HG03066 (cell line): ENCODE results near the gene CWC22.
A peak's percentile ranks its signal among the peaks of the same experiment; 100 is the strongest.
"Not testable (repeated sequence)": the region's sequence is repeated elsewhere in the genome, so short reads cannot be mapped to it uniquely, and the experiment has no call there.

ENCODE experiments used
- ATAC-seq: cut with Tn5 transposase; IDR thresholded peaks from one replicate; pipeline ENCODE4 v1.9.1; 2021; ENCODE audit warnings: low read depth; ENCODE audit not compliant: unreplicated experiment

CWC22 gene

DNA sequence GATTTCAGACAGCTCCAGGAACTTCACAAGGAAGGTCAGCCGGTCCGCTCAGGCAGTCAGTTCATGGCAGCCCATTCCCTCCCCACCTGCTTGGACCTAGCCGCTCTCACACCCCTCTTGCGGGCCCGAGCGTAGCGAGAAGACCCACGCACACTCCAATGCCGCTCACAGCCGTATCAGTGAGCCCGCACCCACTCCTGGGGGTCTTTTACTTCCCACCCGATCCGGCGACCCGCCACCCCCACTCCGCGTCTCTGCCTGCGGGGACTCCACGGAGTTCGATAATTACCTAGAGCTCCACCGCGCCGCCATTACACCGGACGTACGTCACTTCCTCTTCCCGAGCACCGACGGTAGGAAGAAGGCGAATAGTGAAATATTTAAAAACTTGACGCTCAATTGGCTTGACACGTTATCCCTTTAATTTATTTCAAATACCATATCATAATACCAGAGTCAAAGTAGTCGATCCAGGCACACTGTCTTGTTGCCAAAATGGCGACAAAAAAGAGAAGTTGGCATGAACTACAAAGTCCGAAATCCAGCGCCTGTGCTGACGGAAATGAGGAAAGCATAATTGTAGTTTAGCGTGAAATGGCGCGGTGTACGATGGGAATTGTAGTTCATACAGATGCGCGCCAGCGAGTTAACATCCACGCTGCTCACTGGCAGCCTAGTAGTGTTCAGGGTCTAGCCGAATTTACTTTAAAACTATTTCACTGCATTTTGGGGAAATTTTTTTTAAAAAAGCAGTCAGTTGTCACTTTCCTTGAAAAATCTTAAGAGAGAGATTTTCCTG, at the start of gene CWC22:
Gene CWC22 (minus strand): TSS at position 517 of the 799 bp plus-strand sequence. CDS start 13,956 bp downstream, outside the sequence.
- ATAC-seq, result peak; percentile 98

DNA sequence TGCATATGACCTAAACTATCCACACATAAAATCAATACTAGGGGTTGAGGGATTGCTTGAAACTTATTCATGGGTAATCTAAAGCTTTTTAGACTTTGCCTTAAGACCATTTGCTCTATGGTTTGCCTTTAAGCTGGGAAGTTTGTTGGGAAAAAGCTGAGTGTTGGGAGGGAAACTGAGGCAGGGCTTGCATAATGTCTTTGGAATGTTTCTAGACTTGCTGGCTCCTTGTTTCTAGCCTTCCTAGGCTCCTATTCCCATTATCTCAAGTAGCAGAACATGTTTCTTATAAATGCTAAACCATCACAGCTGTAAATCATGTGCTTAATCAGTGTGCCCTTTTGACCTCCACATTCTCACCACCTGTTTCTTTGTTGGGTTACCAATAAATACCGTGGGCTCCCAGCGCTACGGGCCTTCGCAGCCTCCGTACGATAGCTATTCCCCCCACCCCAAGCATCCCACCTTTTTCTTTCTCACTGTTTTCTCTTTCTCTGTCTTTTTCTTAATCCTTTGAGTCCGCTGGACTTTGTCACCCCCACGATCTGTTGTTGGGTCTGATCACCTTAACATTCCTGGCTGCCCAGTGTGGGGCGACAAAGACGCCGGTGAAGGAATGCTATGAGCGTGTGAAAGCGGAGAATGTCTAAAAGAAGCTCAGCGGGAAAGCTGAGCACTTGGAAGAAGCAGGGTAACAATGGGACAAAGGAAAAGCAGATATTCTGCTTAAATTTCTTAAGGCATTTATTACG, 49.4 kb upstream of the CWC22 start:
- ATAC-seq, result no peak

DNA sequence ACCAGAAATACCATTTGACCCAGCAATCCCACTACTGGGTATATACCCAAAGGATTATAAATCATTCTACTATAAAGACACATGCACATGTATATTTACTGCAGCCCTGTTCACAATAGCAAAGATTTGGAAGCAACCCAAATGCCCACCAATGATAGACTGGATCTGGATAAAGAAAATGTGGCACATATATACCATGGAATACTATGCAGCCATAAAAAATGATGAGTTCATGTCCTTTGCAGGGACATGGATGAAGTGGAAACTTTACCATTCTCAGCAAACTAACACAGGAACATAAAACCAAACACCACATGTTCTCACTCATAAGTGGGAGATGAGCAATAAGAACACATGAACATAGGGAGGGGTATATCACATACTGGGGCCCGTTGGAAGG, 47.5 kb upstream of the CWC22 start:
- not testable (repeated sequence) for ATAC-seq

DNA sequence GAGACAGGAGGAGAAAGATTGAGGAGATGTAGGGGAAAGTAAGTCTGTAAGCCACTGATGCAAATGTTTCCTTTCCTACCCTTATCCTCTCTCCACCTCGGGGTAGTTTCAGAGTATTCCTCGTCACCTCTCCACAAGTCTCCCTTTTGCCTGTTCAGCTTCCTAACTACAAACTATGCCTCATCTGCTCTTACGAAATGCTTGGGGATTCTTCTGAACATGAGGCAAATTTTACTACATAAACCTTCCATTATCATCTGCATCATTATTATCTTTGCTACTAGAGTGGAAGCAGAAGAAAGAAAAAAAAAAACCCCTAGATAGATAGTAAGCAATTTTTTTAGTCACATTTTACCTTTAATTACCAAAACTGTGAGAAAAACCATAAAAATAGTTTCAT, 43.1 kb upstream of the CWC22 start:
- ATAC-seq, result no peak

DNA sequence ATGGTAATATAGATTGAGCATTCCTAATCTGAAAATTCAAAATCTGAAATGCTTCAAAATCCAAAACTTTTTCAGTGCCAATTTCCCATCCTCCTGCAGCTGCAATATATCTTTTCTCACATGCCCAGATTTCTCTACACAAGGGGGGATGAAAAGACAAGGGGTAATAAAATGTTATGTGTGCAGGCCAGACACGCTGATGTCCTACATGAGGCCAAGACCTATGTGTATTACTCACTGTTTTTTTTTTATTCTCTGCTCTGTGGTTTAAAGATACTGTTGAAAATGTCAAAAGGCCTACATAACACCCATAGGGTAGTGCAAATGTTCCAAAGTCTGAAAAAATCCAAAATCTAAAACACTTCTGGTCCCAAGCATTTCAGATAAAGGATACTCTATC, 41.2 kb upstream of the CWC22 start:
- ATAC-seq, result no peak

DNA sequence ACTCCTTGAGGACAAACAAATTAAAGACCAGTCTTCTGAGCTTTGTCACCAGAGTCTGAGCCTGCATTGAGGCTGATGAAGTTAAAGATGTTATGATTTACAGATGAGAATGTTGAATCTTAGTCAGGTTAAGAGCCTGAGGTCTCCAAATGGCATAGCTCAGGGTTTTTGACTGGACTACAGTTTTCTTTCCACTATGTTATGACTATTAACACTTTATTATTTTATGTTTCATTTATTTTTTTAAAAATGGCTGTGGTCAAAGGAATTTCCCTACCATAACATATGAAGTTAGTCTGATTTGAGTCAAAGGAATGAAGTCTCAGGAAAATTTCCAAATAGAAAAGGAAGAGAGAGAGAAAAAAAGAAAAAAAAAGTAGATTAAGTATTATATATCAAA, 39.7 kb upstream of the CWC22 start:
- no peak for ATAC-seq

DNA sequence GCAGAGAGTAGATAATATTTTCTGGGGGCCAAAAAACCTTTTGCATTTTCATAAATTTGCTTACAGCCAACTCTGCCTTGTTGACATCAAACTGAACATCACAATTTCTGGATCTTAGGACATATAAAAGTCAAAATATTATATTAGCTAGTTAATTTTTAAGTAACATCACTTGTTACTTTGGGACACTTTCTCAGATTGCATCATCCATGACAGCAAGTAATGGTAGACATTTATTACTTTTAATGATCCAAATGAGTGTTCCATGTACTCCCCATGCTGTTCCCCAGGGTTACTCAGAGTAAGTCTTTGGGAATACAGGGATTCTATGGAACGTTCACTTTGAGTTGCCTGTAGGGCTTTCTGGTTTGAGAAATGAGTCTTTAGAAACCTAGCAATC, 39.1 kb upstream of the CWC22 start:
- ATAC-seq, result no peak

DNA sequence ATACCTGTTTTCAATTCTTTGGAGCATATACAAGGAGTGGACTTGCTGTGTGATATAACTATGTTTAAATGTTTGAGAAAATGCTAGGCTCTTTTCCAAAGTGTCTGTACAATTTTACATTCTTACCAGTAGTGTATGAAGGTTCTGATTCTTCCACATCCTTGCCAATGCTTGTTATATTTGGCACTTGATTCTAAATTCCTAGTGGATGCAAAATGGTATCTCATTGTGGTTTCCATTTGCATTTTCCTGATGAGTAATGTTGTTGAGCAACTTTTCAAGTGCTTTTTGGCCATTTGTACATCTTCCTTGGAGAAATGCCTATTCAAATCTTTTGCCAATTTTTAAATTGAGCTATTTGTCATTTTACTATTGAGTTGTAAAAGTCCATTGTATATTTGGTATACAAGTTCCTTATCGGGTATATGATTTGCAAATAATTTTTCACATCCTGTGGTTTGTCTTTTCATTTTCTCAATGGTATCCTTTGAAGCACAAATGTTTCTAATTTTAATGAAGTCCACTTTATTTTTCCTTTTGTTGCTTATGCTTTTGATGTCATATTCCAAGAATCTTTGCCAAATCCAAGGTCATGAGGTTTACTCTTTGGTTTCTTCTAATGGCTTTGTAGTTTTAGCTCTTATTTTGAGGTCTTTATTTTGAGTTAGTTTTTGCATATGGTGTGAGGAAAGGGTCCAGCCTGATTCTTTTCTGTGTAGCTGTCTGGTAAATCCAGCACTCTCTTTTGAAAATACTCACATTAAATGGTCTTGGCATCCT, 33.2 kb upstream of the CWC22 start:
- no peak for ATAC-seq

DNA sequence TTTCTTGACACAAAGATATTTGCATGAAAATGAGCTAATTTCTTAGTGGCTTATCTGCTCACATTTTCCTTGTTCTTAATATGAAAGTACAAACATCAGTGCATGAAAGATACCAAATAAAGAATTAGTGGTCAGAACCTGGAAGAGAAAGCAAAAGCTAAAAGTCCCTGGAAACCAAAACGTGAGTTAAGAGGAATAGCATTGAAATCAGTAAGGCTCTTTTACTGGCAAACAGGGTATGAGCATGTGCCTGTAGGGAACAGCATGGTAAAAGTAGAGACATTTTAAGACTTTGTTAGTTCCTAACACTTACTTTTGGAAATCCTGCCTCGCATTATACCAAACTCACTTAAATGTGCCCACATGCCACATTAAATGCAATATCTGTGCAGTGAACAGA, 31.9 kb upstream of the CWC22 start:
- no peak for ATAC-seq

DNA sequence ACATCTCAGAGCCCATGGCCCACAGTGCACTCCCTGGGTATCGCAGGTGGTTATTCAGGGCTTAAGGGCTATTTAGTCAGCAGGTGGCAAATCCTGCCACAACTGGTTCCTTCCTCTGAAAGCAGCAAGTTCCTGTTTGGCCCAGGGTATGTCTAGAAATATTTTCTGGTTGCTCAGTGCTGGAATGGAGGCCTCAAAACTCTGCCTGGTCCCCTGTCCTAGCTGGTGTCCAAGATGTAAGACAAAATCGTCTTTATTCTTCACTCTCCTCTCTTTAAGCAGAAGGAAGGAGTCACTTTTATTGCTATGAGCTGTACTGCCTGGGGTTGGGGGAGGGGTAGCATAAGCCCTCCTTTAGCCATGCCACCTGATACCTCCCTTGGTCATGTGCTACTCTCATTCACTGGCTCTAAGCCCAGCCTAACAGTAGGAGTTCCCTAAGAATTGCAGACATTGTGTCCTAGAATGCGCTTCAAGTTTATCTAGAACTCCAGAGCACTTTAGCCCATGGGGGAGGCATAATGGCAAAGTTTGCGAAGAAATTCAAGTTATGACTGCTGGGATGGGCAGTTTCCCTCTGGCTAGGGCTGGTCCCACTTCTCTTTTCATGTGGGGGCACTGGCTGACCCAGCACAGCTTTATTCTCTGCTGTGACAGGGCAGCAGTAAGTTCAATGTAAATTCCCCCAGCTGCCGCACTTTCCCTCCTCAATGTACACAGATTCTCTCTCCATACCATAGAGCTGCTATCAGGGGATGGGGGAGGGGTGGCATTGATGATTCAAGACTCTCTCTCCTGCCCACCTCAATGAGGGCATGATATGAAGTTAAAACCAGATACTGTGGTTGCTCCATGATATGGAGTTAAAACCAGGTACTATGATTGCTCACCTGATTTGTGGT, 27.1 kb upstream of the CWC22 start:
- ATAC-seq, result no peak

DNA sequence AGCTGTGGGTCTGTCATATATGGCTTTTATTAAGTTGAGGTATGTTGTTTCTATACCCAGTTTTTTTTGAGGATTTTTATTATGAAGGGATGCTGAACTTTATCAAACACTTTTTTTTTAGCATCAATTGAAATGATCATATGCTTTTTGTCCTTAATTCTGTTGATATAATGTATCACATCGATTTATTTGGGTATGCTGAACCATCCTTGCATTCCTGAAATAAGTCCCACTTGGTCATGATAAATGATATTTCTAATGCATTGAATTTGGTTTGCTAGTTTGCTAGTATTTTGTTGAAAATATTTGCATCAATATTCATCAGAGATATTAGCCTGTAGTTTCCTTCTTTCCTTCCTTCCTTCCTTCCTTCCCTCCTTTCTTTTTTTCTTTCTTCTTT, 22.5 kb upstream of the CWC22 start:
- ATAC-seq, result no peak

DNA sequence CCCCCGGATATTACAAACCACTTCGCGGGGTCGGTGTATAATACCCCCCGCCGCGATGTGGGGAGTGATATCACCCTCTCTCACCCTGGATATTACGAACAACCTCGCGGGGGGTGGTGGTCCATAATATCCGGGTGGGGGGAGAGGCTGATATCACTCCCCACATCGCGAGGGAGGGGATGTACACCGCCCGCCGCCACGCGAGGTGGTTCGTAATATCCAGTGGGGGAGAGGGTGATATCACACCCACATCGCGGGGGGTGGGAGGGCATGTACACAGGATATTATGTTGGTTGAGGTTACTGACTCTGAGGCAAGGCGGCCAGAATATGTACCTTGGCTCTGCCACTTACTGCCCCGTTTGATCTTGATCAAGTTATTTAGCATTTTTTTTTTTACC, 14.8 kb upstream of the CWC22 start:
- ATAC-seq, result no peak

DNA sequence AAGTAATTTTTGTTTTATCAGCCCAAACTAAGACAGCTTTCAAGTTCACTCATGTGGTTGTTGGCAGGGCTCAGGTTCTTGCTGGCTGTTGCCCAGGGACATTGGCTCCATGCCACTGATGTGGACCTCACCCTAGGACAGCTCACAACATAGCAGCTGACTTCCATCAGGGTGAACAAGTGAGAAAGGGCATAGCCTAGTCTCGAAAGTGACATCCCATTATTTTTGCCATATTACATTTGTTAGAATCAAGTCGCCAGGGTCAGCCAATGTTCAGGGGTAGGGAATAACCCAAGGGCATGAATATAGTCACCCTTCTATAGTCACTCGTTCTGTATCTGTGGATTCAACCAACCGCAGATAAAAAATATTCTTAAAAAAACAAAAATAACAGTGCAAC, 10.7 kb upstream of the CWC22 start:
- no peak for ATAC-seq

DNA sequence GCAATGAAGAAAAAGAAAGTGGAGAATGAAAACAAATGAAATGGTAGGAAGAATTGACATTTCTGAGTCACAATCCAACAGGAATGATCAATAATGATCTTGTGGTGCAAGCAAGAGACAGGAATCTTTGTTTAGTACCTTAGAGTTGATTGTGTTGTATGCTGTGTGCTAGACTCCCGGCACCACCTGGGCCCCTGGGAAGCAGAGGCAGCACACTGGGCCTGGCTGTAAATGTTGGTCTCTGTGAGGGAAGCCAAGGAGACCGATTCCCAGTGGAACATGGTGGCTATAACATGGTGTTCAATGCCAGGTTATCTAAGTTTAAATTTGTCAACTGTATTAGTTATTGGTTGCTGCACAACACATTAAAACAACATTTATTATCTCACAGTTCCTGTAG, 9.8 kb upstream of the CWC22 start:
- ATAC-seq, result no peak

DNA sequence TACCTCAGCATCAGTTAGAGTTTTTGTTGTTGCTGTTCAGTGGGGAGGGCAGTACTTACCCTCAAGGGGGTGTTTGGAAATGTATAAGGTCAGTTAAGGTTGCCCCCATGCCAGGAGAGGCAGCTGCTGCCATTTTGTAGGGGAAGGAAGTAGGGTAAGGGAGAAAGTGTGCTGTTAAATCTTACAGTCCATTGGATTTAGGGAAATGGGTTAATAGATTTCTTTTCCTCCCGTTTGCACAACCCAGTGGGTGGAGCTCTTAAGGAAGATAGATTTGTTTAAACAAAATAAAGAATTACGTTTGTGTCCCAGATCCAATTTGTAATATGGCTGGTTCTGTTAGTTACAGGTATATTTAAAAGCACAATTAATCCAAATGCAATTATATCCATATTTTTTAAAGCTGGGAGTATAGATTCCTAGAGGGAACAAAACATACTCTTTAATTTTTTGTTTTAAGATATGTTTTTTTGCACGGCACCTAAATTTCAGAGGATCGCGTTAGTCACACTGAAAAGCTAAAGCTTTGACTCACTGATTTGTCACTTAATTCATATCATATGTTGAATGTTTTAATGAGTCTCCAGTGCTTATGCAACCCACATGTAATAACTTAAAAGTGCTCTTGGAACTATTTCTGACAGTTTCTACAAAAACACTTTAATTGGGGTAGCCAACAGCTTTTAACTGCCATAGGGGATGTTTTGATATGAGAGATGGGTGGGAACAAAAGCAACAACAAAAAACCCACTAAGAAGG, 9.0 kb upstream of the CWC22 start:
- ATAC-seq, result no peak

DNA sequence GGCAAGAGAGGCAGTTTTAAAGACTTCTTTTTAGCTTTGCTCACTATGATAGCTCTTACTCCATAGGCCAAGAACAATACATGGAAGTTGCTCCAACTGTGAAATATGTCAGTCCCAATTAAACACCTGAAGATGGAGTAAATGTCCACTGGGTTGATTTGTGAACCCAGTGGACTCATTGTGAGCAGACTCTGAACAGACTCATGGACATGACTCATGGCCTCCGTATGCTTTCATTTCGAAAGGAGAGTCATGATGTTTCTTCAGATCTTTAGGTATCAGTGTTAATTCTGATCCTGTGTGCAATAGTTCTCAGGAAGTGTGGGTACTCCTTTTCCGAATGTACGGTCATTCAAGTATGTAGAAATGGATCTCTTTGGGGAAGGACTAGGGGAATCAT, 5.4 kb upstream of the CWC22 start:
- ATAC-seq, result no peak

DNA sequence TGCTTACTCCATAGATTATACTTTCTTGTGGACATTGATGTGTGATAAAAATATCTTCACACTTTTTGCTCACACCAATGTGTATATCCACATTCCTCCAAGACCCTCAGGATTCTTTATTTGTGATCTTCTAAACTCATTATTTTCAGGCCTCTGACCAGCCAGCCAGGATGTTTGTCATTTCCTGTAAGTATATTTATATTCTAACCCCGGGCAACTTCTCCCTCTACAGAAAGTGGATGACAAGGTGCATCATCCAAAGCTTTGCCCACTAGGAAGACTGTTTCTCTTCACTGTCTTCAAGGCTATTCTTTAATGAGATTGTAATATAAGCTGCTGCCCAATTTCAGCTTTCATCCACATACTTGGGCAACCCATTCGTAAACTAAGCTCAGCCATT, 3.6 kb upstream of the CWC22 start:
- ATAC-seq, result no peak

DNA sequence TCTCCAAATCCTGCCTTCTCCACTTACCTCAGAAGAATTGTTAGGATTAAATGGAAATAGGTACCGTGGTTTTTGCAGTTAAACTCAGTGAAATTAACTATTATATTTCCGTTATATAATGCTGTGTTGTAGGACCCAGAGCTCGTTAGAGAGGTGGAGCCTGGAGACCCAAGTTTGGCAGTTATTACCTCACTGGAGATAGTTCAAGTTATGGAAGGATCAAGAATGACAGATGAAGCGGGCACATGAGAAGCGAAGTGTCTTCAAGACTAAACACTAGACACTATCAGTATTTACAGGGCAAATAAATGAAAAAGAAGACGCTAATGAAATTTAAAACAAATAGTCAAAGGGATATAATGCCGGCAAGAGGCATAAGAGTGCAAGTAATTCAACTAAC, 866 bp downstream of the CWC22 start:
- ATAC-seq, result no peak

DNA sequence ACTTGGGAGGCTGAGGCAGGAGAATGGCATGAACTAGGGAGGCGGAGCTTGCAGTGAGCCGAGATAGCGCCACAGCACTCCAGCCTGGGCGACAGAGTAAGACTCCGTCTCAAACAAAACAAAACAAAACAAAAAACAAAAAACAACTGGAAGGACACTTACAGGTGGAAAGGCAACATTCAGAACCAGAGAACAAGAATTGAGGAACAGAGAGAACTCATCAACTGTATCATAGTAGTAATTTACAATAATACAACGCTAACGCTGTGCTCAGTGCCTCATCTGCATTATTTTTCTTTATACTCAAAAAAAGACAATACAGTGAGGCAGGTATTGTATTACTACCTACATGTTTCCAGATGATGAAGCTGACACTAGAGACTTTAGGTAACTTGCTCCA, 1.6 kb downstream of the CWC22 start:
- not testable (repeated sequence) for ATAC-seq

DNA sequence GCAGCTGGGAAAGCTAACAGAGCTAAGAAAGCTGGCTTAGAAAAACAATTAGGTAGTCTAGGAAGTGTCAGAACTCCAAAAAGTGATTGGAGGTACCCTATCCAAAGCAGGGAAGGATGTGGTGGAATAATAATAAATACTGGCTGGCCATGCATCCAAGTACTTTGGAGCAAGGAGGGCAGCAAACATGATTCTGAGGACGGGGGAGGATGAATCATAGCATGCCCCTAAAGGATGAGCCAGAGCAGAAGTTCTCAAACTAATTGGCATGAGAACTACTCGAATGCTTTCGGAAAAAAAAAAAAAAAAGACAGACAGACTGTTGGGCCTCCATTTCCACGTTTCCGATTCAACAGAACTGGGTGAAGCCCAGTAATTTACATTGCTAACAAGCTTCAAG, 2.4 kb downstream of the CWC22 start:
- no peak for ATAC-seq
